ENCODE measurements around the gene CXCR6. TPM values are rescaled to one million over a fixed set of nuclear protein-coding genes. Genes with fewer than 3 reads are reported as not detected.

The CXCR6 gene
- total RNA-seq, 2 donors from 2014 or later = 4.0 to 5.3 TPM

- peaks cover 0 to 2% of the 10 kb centered on the region in 2 donors for H3K27me3 Mint-ChIP-seq
Observed at GRCh38 chr3:45946875-45947274, 3.6 kb downstream of the CXCR6 start.

GRCh38 chr3:45947361-45947760 lies 4.1 kb downstream of the CXCR6 start:
- Mint-ChIP-seq H3K4me1 (ENCODE audit: low read depth in 2 of 2) (peaks cover 54 to 80% of the 10 kb centered on the region in 2 donors), H3K27ac (peak overlapping the region; percentile 78 to 82), H3K9me3 (no peaks in the 10 kb centered on the region), H3K27me3 (peaks cover 0 to 2% of the 10 kb centered on the region in 2 donors), H3K4me3 (no peak overlapping the region), H3K36me3 (peaks cover 16% of the 10 kb centered on the region)
- ATAC-seq = no peak
- no peak for DNase-seq (ENCODE audit: low spot score)

More at GRCh38 chr3:45946875-45947274, 3.6 kb downstream of the CXCR6 start:
- Mint-ChIP-seq H3K27ac (peak overlapping the region; percentile 78 to 82), H3K9me3 (no peaks in the 10 kb centered on the region), H3K36me3 (peaks cover 11% of the 10 kb centered on the region), H3K4me1 (ENCODE audit: low read depth in 2 of 2) (peaks cover 49 to 80% of the 10 kb centered on the region in 2 donors), H3K4me3 (no peak overlapping the region)
- ATAC-seq = no peak
- no peak for DNase-seq (ENCODE audit: low spot score)

GRCh38 chr3:45948311-45948781 lies 5.1 kb downstream of the CXCR6 start:
- Mint-ChIP-seq H3K27me3 (peaks cover 0 to 2% of the 10 kb centered on the region in 2 donors), H3K36me3 (peaks cover 26% of the 10 kb centered on the region), H3K9me3 (no peaks in the 10 kb centered on the region), H3K4me1 (ENCODE audit: low read depth in 2 of 2) (peaks cover 61 to 73% of the 10 kb centered on the region in 2 donors), H3K27ac (peak overlapping the region; percentile 78 to 80), H3K4me3 (peak overlapping the region; percentile 52)
- DNase-seq (ENCODE audit: low spot score) = no peak
- ATAC-seq = peak in 1 of 2 donors; percentile 11

- peaks cover 29% of the 10 kb centered on the region for H3K36me3 Mint-ChIP-seq
- peak overlapping the region; percentile 52 for H3K4me3 Mint-ChIP-seq
- H3K4me1 Mint-ChIP-seq (ENCODE audit: low read depth in 2 of 2) = peaks cover 61 to 67% of the 10 kb centered on the region in 2 donors
- H3K27ac Mint-ChIP-seq = peak overlapping the region; percentile 78 to 80
- no peak for DNase-seq (ENCODE audit: low spot score)
- H3K27me3 Mint-ChIP-seq = peaks cover 0 to 2% of the 10 kb centered on the region in 2 donors
- ATAC-seq = no peak
- H3K9me3 Mint-ChIP-seq = no peaks in the 10 kb centered on the region
Observed at GRCh38 chr3:45948881-45949280, 5.6 kb downstream of the CXCR6 start.

GRCh38 chr3:45949432-45949831 lies 6.2 kb downstream of the CXCR6 start:
- Mint-ChIP-seq H3K9me3 (no peaks in the 10 kb centered on the region), H3K4me3 (peak overlapping the region; percentile 52), H3K36me3 (peaks cover 34% of the 10 kb centered on the region), H3K27ac (peak overlapping the region; percentile 78 to 80), H3K4me1 (ENCODE audit: low read depth in 2 of 2) (peaks cover 61 to 65% of the 10 kb centered on the region in 2 donors), H3K27me3 (peaks cover 0 to 2% of the 10 kb centered on the region in 2 donors)
- no peak for ATAC-seq
- no peak for DNase-seq (ENCODE audit: low spot score)

GRCh38 chr3:45950131-45950530 lies 6.9 kb downstream of the CXCR6 start:
- no peak for ATAC-seq
- Mint-ChIP-seq H3K4me1 (ENCODE audit: low read depth in 2 of 2) (peaks cover 58 to 60% of the 10 kb centered on the region in 2 donors), H3K9me3 (no peaks in the 10 kb centered on the region), H3K27ac (peak overlapping the region; percentile 78 to 80), H3K36me3 (peaks cover 37% of the 10 kb centered on the region), H3K4me3 (peak overlapping the region; percentile 38), H3K27me3 (peaks cover 0 to 2% of the 10 kb centered on the region in 2 donors)
- DNase-seq (ENCODE audit: low spot score) = no peak

GRCh38 chr3:45950686-45951600 lies 7.7 kb downstream of the CXCR6 start:
- DNase-seq (ENCODE audit: low spot score) = no peak
- Mint-ChIP-seq H3K27me3 (peaks cover 0 to 2% of the 10 kb centered on the region in 2 donors), H3K4me1 (ENCODE audit: low read depth in 2 of 2) (peaks cover 50 to 55% of the 10 kb centered on the region in 2 donors), H3K27ac (peak overlapping the region; percentile 78 to 80), H3K36me3 (peaks cover 37% of the 10 kb centered on the region), H3K4me3 (peak overlapping the region; percentile 38), H3K9me3 (no peaks in the 10 kb centered on the region)
- ATAC-seq = peak; percentile 73 to 78

GRCh38 chr3:45951946-45952345 lies 8.7 kb downstream of the CXCR6 start:
- no peak for DNase-seq (ENCODE audit: low spot score)
- Mint-ChIP-seq H3K4me3 (no peak overlapping the region), H3K9me3 (no peaks in the 10 kb centered on the region), H3K4me1 (ENCODE audit: low read depth in 2 of 2) (peaks cover 45 to 48% of the 10 kb centered on the region in 2 donors), H3K36me3 (peaks cover 37% of the 10 kb centered on the region), H3K27me3 (peaks cover 0 to 2% of the 10 kb centered on the region in 2 donors), H3K27ac (peak overlapping the region; percentile 78 to 80)
- no peak for ATAC-seq

- Mint-ChIP-seq H3K4me3 (no peak overlapping the region), H3K27ac (peak overlapping the region; percentile 64 to 80), H3K36me3 (peaks cover 38% of the 10 kb centered on the region), H3K9me3 (no peaks in the 10 kb centered on the region), H3K4me1 (ENCODE audit: low read depth in 2 of 2) (peaks cover 44 to 46% of the 10 kb centered on the region in 2 donors), H3K27me3 (peaks cover 0 to 2% of the 10 kb centered on the region in 2 donors)
- DNase-seq (ENCODE audit: low spot score) (no peak), ATAC-seq (no peak)
Observed at GRCh38 chr3:45952456-45952855, 9.2 kb downstream of the CXCR6 start.

- Mint-ChIP-seq H3K27ac (peak overlapping the region in 1 of 2 donors; percentile 80), H3K4me3 (no peak overlapping the region), H3K4me1 (ENCODE audit: low read depth in 2 of 2) (peaks cover 42 to 48% of the 10 kb centered on the region in 2 donors), H3K27me3 (peaks cover 0 to 2% of the 10 kb centered on the region in 2 donors), H3K9me3 (no peaks in the 10 kb centered on the region), H3K36me3 (peaks cover 35% of the 10 kb centered on the region)
- ATAC-seq (no peak), DNase-seq (ENCODE audit: low spot score) (no peak)
Observed at GRCh38 chr3:45953536-45953935, 10.3 kb downstream of the CXCR6 start.

- Mint-ChIP-seq H3K9me3 (no peaks in the 10 kb centered on the region), H3K4me1 (ENCODE audit: low read depth in 2 of 2) (peaks cover 47 to 52% of the 10 kb centered on the region in 2 donors), H3K36me3 (peaks cover 37% of the 10 kb centered on the region), H3K27me3 (peaks cover 0 to 2% of the 10 kb centered on the region in 2 donors), H3K4me3 (no peak overlapping the region), H3K27ac (no peak overlapping the region)
- no peak for DNase-seq (ENCODE audit: low spot score)
- no peak for ATAC-seq
Observed at GRCh38 chr3:45954306-45954705, 11.0 kb downstream of the CXCR6 start.

GRCh38 chr3:45955017-45955647 lies 11.9 kb downstream of the CXCR6 start:
- no peak for DNase-seq (ENCODE audit: low spot score)
- H3K9me3 Mint-ChIP-seq = no peaks in the 10 kb centered on the region
- no peak for ATAC-seq
- H3K4me3 Mint-ChIP-seq = no peak overlapping the region
- peaks cover 43% of the 10 kb centered on the region for H3K36me3 Mint-ChIP-seq
- H3K4me1 Mint-ChIP-seq (ENCODE audit: low read depth in 2 of 2) = peaks cover 46 to 50% of the 10 kb centered on the region in 2 donors
- H3K27ac Mint-ChIP-seq = no peak overlapping the region
- no peaks in the 10 kb centered on the region for H3K27me3 Mint-ChIP-seq

- no peak overlapping the region for H3K4me3 Mint-ChIP-seq
- H3K36me3 Mint-ChIP-seq = peaks cover 45% of the 10 kb centered on the region
- no peaks in the 10 kb centered on the region for H3K9me3 Mint-ChIP-seq
- peaks cover 43 to 45% of the 10 kb centered on the region in 2 donors for H3K4me1 Mint-ChIP-seq (ENCODE audit: low read depth in 2 of 2)
- DNase-seq (ENCODE audit: low spot score) (no peak), ATAC-seq (no peak)
- H3K27ac Mint-ChIP-seq = no peak overlapping the region
- no peaks in the 10 kb centered on the region for H3K27me3 Mint-ChIP-seq
Observed at GRCh38 chr3:45955706-45956105, 12.4 kb downstream of the CXCR6 start.

Measured in natural killer cell treated with Interleukin-12 subunit alpha and Interleukin-12 subunit beta and Interleukin-15 and Interleukin-18, amount 100 ng/mL, for 72 hours (primary cell).